HG03442 (cell line): ENCODE measurements around the gene PPP1R7.

Experiments used
- ATAC-seq: cut with Tn5 transposase; IDR thresholded peaks from one replicate; pipeline ENCODE4 v1.9.1; 2021; ENCODE audit warnings: mild to moderate bottlenecking, moderate library complexity; ENCODE audit not compliant: unreplicated experiment

PPP1R7 gene

DNA sequence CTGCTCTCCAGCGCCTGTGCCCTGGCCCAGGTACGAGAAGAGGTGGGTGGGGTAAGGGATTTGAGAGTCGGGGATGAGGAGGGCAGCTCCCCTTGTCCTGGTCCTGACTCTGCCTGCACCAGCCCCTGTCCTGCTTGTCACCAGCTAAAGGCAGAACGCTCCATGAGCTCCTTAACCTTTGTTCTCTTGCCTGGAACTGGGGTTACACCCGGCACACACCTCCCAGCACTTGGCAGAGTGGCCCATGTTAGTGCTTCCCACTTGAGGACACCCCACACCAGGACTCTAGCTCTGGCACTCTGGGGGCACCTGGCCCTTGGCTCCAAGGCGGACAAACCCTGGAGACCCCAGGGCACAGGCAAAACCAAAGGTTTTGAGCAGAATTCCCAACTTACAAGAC is 57.4 kb downstream of the PPP1R7 start:
- no peak for ATAC-seq

DNA sequence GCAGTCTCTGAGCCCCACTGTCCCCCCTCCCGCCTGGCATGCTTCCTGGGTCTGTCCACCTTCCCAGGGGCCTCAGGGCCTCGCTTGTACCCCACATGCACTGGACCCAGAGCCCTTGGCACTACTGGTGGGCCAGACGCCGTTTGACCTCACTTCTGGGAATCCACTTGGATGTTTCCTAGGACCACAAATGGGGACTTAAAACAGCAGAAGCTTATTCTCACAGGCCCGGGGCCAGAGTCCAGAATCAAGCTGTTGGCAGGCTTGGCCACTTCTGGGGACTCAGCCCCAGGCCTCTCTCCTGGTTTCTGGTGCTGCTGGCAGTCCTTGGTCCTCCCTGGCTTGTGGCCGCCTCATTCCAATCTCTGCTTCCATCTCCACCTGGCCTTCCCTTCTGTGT is 57.8 kb downstream of the PPP1R7 start:
- no peak for ATAC-seq

DNA sequence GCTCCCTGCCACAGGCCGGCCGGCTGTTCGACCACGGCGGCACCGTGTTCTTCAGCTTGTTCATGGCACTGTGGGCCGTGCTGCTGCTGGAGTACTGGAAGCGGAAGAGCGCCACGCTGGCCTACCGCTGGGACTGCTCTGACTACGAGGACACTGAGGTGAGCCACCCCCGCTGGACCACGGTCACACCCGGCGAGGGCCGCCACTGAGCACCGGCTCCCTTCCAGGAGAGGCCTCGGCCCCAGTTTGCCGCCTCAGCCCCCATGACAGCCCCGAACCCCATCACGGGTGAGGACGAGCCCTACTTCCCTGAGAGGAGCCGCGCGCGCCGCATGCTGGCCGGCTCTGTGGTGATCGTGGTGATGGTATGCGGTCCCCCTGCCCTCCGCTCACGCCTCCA is 59.0 kb downstream of the PPP1R7 start:
- ATAC-seq = no peak

DNA sequence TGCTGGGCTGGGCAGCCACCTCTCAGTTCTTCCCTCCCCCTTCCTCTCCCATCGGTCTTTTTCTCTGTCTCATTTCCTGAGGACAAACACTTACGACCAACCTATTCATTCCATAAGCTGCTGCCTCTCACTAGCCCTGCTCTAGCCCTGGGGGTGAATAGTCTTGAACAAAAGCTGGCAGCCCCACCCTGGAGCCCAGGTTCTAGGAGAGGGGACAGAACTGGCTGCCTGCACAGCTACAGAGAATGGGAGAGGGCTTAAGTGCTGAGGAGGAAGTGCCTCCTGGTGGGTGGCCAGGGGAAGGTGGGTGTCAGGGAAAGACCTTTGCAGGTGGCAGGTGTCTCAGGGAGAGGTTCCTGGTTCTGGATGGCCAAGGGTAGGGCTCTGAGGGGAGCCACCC is 61.0 kb downstream of the PPP1R7 start:
- no peak for ATAC-seq

DNA sequence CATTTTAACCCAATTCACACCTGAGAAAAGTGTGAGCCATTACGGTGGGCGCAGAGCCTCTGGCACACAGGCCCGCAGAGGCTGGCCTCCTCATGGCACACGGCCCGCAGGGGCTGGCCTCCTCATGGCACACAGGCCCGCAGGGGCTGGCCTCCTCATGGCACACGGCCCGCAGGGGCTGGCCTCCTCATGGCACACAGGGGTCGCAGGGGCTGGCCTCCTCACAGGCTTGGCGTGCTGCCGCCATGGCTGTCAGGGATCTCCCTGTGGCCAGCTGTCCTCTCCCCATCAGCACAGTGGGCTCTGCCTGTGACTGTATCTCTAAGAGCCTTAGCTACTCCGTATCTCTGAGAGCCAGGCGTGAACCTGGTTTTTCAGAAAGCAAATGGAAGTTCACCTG is 62.8 kb downstream of the PPP1R7 start:
- ATAC-seq = no peak

DNA sequence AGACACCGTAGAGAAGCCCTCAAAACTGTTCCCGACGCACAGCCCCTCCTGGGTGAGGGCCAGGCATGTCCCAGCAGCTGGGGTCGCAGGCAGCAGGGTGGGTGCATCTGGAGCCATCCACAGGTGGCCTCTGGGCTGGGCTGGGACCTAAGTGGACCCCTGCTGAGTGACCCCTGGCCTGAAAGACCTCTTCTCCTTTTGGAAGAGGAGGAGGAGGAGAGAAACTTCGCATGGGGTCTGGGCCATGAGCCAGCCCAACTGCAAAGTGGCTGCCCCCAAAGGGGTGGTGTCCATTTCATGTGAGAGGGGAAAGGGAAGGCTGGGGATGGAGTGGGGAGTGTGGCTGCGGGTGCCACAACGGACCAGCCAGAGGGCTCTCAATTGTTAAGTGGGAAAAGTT is 63.3 kb downstream of the PPP1R7 start:
- no peak for ATAC-seq

DNA sequence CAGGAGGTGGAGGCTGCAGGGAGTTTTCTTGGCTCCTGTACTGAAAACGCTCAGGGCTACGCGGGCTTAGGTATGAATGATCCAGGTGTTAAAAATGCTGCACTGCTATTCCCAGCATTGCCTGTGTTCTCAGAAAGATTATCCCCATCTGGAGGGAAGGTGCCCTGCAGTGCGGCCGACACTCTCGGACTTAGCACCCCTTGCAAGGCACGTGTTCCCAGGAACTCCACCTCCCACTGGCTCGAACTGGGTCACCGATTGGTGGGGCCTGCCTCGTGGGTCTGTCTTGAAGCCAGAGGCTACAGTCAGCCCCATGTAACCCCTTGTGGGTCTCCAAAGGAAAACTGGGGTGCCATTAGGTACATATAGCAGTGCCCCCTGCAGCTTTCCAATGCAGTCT is 63.9 kb downstream of the PPP1R7 start:
- ATAC-seq = no peak

DNA sequence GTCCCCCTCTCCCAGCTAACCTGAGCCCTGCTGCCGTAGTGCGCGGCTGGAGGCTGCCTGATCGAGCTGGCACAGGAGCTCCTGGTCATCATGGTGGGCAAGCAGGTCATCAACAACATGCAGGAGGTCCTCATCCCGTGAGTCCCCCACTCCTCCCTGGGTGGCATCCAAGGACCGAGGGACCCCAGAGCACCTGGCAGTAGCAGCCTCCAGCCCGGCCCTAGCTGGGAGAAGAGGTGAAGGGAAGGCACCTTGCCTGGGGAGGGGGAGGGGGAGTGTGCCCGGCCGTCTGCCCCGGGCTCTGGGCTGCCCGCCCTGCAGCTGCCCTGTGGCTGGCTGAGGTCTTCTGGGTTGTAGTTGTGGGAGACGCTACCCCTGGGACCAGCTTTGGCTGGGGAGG is 64.5 kb downstream of the PPP1R7 start:
- ATAC-seq = no peak

DNA sequence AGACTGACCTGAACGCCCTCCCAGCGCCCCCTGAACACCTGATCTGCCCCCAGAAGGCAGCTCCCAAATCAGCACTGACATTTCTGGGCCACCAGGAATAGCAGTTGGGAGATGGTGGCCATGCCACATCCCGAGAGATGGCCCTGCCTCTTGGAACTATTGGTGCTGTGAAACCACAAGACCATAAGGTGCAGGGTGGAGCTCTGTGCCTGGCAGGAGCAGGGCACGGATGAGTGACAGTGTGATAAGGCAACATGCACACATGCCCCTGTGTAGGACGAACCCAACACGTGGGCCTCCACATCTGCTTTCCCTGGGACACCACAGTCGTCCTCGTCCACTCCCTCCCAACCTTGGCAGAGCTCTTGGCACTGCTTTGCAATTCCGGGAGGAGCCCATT is 65.2 kb downstream of the PPP1R7 start:
- no peak for ATAC-seq

DNA sequence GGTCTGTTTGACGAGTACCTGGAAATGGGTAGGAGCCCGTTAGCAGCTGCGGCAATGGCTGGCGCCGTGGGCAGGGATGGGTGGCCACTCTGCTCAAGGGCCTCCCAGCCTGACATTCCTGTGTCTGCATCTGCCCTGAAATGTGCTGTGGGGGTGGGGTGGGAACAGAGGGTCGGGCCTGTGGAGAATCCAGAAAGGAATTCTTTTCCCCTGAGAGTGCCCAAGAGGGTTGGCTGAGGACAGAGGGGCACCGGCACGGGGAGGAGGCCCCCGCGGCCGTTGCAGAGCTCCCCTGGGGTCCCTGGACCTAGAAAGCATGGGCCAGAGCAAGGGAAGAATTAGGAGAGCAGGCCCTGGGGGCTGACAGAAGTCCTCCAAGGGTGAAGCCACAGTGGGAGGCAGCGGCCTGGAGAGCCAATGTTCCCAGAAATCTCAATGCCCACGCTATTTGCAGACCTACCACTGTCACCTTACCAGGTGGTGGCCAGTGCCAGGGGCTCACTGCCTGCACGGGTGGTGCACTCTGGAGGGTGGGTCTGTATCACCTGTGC is 66.0 kb downstream of the PPP1R7 start:
- ATAC-seq = no peak

DNA sequence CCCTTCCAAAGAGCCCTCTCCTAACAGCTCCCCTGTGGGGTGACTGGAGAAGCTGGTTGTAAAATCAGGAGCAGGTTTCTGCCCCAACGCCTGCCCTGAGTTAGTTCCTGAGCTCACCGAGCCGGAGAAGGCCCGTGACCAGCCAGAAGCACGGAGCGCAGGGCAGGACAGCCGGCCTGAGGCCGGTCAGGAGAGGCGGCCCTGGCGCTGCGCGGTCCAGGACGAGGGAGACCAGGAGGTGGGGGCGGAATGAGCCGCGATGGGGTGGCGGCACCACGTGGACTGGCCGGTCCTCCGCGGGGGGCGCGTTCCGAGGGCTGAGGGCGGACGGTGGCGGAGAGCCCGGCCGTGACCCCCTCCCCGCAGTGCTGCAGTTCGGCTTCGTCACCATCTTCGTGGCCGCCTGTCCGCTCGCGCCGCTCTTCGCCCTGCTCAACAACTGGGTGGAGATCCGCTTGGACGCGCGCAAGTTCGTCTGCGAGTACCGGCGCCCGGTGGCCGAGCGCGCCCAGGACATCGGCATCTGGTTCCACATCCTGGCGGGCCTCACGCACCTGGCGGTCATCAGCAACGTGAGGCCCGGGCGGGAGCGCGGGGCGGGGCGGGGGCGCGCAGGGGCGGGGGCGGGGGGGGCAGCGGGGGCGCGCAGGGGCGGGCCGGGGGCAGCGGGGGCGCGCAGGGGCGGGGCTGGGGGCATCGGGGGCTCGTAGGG is 67.2 kb downstream of the PPP1R7 start:
- ATAC-seq = peak; percentile 54

DNA sequence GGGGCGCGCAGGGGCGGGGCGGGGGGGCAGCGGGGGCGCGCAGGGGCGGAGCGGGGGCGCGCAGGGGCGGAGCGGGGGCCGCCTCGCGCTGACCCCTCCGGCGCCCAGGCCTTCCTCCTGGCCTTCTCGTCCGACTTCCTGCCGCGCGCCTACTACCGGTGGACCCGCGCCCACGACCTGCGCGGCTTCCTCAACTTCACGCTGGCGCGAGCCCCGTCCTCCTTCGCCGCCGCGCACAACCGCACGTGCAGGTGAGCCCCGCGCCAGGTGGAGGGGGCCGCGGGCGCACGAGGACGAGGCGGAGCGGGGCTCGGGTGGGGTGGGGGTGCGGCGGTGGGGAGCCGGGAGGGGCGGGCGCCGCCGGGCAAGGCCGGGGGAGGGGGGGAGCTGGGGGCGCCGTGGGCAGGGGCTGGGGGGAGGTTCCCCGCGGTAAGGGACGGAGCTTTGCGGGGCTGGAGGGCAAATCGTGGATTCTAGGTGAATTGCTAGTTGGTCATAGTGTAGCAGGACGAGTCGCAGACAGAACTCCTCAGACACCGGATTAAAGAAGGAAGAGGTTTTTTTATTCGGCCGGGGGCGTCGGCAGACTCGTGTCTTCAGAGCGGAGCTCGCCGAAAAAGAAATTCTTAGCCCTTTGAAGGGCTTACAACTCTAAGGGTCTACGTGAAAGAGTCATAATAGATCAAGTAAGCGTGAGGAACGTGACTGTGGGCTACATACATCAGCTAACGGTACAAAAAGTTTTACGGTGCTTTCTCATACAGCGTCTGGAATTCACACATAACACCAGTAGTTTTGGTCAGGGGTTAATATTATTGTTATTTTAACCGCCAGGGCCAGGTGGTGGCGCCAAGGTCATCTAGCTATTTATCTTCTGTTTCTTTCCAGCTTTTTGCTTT is 68.1 kb downstream of the PPP1R7 start:
- ATAC-seq = peak; percentile 39

DNA sequence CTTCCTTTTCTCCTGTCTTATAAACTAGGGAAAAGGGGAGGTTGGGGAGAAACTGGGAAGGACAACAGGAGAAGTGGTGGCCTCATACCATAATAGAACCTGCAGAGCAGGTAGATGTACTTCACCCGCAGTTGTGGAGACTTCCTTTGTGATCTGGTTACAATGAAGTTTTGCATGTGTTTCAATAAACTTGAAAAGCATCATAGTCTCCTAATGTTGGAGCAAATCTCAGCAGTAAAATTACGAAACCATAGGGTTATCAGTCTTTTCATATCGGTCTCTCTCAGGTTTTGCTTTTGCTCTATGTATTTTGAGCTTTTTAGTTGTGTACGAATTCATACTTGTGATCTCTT is 68.7 kb downstream of the PPP1R7 start:
- ATAC-seq = no peak

DNA sequence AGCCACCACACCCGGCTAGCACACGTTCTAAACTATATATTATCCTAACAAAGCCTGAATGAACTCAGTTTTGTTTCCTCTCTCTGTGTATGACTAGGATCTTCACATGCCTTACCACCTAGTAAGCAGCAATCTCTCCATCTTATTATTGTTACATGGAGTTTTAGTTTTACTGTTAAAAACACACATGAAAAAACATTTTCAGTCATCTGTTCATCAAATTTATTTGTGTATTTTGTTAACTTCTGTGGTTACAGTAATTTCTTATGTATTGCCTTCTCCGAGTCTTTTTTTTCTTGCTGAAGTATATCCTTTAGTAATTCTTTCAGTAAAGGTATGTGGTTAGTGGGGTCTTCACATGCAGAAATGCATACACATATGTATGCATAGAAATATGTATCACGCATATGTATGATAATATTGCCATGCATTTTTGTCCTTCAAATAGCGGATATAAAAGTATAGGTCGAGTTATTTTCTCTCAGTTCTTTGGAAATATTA is 69.6 kb downstream of the PPP1R7 start:
- ATAC-seq = no peak

DNA sequence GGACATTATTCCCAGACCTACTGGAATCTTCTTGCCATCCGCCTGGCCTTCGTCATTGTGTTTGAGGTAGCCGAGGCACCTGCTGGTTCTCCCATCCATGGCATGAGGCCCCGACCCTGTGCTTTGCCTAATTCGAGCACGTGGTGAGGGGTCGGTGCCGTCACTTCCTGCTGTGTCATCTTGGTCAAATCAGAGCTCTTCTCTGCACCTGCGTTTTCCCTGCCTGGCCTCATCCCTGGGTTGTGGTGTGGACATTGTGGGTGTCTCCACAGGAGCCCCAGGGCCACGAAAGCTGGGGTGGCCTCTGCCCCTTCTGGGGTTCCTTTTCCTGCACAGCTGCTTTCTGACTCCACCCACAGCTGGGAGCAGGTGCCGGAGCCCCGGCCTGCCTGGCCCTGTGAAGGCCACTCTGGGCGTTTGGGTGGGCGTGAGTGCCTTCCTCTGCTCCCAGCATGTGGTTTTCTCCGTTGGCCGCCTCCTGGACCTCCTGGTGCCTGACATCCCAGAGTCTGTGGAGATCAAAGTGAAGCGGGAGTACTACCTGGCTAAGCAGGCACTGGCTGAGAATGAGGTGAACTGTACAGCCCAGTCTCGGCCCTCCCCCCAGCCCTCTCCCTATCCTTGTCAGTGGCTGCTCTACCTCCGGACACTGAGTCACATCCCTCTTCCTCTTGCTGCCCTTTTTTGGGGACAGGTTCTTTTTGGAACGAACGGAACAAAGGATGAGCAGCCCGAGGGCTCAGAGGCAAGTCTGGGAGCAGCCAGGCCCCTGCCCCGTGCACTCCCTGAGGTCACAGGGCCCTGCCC is 73.1 kb downstream of the PPP1R7 start:
- ATAC-seq = no peak

DNA sequence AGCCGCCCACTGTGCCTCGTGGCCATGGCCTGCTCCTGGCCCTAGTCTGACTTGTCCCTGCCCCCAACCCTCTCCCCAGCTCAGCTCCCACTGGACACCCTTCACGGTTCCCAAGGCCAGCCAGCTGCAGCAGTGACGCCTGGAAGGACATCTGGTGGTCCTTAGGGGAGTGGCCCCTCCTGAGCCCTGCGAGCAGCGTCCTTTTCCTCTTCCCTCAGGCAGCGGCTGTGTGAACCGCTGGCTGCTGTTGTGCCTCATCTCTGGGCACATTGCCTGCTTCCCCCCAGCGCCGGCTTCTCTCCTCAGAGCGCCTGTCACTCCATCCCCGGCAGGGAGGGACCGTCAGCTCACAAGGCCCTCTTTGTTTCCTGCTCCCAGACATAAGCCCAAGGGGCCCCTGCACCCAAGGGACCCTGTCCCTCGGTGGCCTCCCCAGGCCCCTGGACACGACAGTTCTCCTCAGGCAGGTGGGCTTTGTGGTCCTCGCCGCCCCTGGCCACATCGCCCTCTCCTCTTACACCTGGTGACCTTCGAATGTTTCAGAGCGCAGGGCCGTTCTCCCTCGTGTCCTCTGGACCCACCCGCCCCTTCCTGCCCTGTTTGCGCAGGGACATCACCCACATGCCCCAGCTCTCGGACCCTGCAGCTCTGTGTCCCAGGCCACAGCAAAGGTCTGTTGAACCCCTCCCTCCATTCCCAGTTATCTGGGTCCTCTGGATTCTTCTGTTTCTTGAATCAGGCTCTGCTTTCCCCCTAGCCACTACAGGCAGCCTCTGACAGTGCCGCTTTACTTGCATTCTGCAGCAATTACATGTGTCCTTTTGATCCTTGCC is 74.0 kb downstream of the PPP1R7 start:
- no peak for ATAC-seq

DNA sequence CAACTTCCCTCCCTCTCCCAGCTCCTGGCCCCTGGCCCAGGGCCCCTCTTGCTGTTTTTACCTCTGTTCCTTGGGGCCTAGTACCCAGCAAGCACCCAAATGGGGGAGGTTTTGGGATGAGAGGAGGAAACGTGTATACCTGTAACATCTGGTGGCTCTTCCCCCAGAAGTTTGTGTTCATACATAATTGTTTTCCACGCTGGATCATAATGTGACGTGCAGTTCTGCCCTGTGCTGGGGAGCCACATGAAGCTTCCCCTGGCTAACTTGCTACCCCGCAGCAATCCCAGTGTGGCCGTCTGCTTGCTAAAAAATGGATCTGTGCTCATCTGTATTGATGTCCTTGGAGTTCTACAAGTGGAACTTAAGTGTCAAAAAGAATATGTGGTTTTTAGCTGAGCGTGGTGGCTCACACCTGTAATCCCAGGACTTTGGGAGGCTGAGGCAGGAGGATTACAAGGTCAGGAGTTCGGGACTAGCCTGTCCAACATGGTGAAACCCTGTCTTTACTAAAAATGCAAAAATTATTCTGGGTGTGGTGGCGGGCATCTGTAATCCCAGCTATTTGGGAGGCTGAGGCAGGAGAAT is 74.7 kb downstream of the PPP1R7 start:
- ATAC-seq = no peak

DNA sequence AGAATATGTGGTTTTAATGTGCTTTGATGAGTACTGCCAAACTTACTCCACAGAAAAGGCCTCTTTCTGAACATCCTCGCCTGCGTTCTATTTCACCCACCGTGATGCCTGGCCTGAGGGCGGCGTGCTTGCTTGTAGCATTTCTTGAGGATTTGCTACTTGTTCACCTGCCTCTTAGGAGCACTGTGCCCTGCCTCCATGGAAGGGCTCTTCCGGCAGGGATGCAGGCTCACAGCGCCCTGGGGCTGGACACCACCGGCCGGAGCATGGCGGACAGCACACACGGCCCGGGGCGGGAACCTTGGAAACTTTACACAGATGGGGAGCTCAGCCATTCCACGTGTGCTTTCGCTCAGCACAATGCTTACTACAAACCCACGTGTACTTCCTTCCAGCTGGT is 75.3 kb downstream of the PPP1R7 start:
- ATAC-seq = no peak

DNA sequence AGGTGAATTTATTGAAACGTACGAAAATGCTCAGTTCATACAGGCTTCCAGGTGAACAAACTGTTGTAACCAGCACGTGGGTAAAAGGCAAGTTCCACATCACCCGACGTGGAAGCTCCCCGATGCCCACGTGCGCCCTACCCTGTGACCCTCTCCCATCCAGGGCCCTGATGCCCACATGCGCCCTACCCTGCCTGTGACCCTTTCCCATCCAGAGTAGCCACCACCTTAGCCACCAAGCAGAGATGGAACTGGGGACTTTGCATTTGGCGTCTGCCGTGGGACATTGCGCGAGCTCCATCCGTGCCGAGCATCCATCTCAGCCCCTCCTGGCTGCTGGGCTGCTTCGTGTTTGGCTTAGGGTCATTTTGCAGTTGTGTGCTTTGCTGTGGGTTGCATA is 75.7 kb downstream of the PPP1R7 start:
- no peak for ATAC-seq
